Common myeloid progenitor, CD34-positive (primary cell): Measurements from ENCODE around the gene ARHGAP44.

Source experiments
- CTCF ChIA-PET: fragments of 350-600 bp; sonication (Branson Sonifier 250); formaldehyde crosslinking; loops from one replicate; lab custom pipeline; 2021; ENCODE audit warnings: antibody characterized with exemption; lab: Charles Lee
- POLR2A ChIA-PET: fragments of 350-600 bp; sonication (Branson Sonifier 250); formaldehyde crosslinking; loops from one replicate; lab custom pipeline; 2021; ENCODE audit warnings: antibody characterized with exemption; lab: Charles Lee
- DNase-seq, 3 donors: peaks; one replicate each; pipeline versions ENCODE4 v3.0.0 to v3.0.0-alpha.2; 2013
- H3K27ac ChIP-seq, 2 experiments: 1 replicate in 1 of 2; 2 replicates in 1 of 2; pipeline ENCODE4 v1.7.0; 2013; ENCODE audit warnings: inconsistent platforms in 2 of 2, low read length in 2 of 2, mild to moderate bottlenecking in 2 of 2, low read depth in 1 of 2, moderate library complexity in 1 of 2; ENCODE audit not compliant: severe bottlenecking in 2 of 2, insufficient read depth in 1 of 2, poor library complexity in 1 of 2
- H3K27me3 ChIP-seq, 5 experiments: replicated peaks in 2 of 5; 1 replicate in 3 of 5; 2 replicates in 2 of 5; pipeline versions ENCODE4 v1.6.1 to v1.7.0; 2013; ENCODE audit warnings: low read length in 4 of 5, mild to moderate bottlenecking in 2 of 5, moderate library complexity in 2 of 5, inconsistent platforms in 1 of 5; ENCODE audit not compliant: insufficient read depth in 5 of 5, control insufficient read depth in 4 of 5
- H3K36me3 ChIP-seq, 4 experiments: 1 replicate in 2 of 4; 2 replicates in 2 of 4; pipeline versions ENCODE4 v1.6.1 to v1.7.0; 2013; ENCODE audit warnings: low read length in 3 of 4, control low read depth in 1 of 4, mild to moderate bottlenecking in 1 of 4; ENCODE audit not compliant: control insufficient read depth in 4 of 4, insufficient read depth in 4 of 4
- H3K4me1 ChIP-seq, 4 experiments: 1 replicate in 3 of 4; 2 replicates in 1 of 4; pipeline versions ENCODE4 v1.6.1 to v1.7.1; 2013; ENCODE audit warnings: low read length in 3 of 4, mild to moderate bottlenecking in 3 of 4, control low read depth in 1 of 4, inconsistent platforms in 1 of 4, moderate library complexity in 1 of 4; ENCODE audit not compliant: control insufficient read depth in 4 of 4, insufficient read depth in 4 of 4; ENCODE audit errors: control extremely low read depth in 1 of 4
- H3K4me3 ChIP-seq, 7 experiments: 1 replicate in 4 of 7; 2 replicates in 3 of 7; pipeline versions ENCODE4 v1.5.1 to v1.7.0; 2013; ENCODE audit warnings: mild to moderate bottlenecking in 7 of 7, low read length in 6 of 7, moderate library complexity in 6 of 7, inconsistent platforms in 2 of 7, low read depth in 2 of 7, control low read depth in 1 of 7; ENCODE audit not compliant: insufficient read depth in 4 of 7, control insufficient read depth in 1 of 7; ENCODE audit errors: extremely low read depth in 1 of 7
- H3K9me3 ChIP-seq, 5 experiments: 1 replicate in 4 of 5; 2 replicates in 1 of 5; pipeline versions ENCODE4 v1.6.1 to v1.7.1; 2013; ENCODE audit warnings: low read length in 4 of 5, mild to moderate bottlenecking in 2 of 5, inconsistent platforms in 1 of 5, low read depth in 1 of 5, moderate library complexity in 1 of 5; ENCODE audit not compliant: control insufficient read depth in 4 of 5, insufficient read depth in 2 of 5; ENCODE audit errors: control extremely low read depth in 1 of 5
- WGBS: methylation state at CpG from one replicate; pipeline ENCODE4 v1.1.5; 2013; ENCODE audit not compliant: insufficient coverage; 5-methylcytosine and 5-hydroxymethylcytosine counted together

The ARHGAP44 gene

DNA sequence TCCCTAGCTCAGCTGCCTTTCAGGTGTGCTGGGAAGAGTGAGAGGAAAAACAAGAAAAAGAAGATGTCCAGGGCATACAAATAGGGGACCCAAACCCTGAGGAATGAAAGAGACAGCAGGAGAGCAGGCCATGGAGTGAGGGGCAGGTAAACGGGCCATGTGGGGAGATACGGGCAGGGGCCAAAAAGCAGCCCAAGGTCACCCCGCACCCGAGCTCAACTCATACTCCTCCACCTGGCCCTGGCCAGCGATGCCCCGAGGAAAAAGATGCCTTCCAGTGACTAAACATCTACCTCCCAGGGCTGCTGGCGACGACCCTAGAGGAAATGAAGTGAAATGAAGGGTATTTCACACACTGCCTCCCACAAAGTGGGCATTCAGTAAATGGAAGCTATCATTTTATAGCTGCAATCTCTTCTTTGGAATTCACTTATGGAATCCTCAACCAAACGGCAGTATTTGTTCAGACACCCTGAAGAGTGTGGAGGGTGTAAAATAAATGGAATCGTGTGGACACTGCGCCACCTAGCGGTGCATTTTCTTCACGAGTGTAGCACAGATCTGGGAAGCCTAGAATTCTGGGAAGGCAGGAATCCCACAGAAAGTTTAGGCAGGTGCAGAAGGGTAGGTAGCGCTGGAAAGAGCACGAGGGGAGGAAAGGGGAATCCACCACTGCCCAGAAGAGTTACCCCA lies 213.6 kb downstream of the ARHGAP44 start:
- Histone ChIP-seq H3K27me3 (no peaks in the 10 kb centered on the region), H3K4me3 (no peak overlapping the region), H3K36me3 (peaks cover 23 to 88% (median 73%) of the 10 kb centered on the region in 4 experiments), H3K27ac (no peak overlapping the region), H3K4me1 (no peaks in the 10 kb centered on the region), H3K9me3 (no peaks in the 10 kb centered on the region)
- peak; percentile 25 to 48 (median 35) for DNase-seq
- POLR2A ChIA-PET: no interaction called here
- WGBS: 14% methylated on average over 6 of the region's 15 CpGs
- CTCF ChIA-PET: interaction anchor here (1.0 to 4.0 kb wide), 7 partner anchors 10 to 822 kb away, joined by 3 to 23 read pairs (median 3); partner anchors contain the start of gene ELAC2

DNA sequence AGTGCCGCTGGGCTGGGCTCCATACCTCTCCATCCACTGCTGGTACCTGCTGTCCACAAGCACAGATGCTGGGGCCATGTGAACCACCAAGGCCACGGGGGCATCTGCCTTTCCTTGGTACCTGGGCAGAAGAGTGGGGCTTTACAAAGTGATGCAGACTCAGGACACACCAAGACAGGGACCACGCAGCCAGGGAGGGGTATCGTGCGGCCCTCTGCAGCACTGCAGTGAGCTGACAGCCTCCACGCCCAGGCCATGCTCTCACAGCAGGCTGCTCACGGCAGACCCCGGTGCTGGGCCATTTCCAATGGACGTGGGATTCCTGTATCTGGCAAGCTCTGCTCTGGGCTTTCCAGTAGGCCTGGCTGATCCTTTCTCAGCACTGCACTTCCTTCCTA lies 214.2 kb downstream of the ARHGAP44 start:
- WGBS: 95% methylated on average over 9 of the region's 9 CpGs
- H3K4me1 ChIP-seq: no peaks in the 10 kb centered on the region
- H3K4me3 ChIP-seq: no peak overlapping the region
- no peak overlapping the region for H3K27ac ChIP-seq
- DNase-seq: no peak
- no peaks in the 10 kb centered on the region for H3K9me3 ChIP-seq
- H3K27me3 ChIP-seq: no peaks in the 10 kb centered on the region
- peaks cover 21 to 87% (median 72%) of the 10 kb centered on the region in 4 experiments for H3K36me3 ChIP-seq
- CTCF ChIA-PET: interaction anchor here (1.0 to 4.0 kb wide), 8 partner anchors 9 to 823 kb away, joined by 3 to 23 read pairs (median 4); partner anchors contain the start of gene ELAC2
- POLR2A ChIA-PET: no interaction called here

DNA sequence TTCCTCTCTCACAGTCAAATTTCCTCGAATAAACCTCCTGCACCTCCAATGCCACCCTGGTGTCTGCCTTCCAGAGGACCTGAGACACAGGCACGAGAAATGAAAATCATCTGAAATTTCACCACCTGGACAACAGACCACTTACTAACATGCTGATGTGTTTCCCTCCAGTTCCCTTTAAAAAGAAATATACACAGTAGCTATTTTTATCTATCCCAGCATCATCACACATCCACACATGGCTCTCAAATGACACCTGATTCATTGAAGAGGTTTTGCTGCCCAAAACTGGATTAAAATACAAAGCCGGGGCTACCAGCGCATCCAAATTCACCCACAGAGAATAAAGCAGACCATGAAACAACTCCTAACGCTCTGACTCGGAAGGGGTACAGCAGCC lies 214.6 kb downstream of the ARHGAP44 start:
- H3K4me1 ChIP-seq: no peaks in the 10 kb centered on the region
- H3K36me3 ChIP-seq: peaks cover 23 to 87% (median 72%) of the 10 kb centered on the region in 4 experiments
- no peaks in the 10 kb centered on the region for H3K9me3 ChIP-seq
- no peak overlapping the region for H3K27ac ChIP-seq
- ChIA-PET CTCF (interaction anchor here (1.0 to 4.0 kb wide), 9 partner anchors 9 to 748 kb away, joined by 3 to 23 read pairs (median 5); partner anchors contain the start of gene ELAC2), POLR2A (no interaction called here)
- 94% methylated on average over 2 of the region's 6 CpGs for WGBS
- H3K4me3 ChIP-seq: no peak overlapping the region
- no peak for DNase-seq
- H3K27me3 ChIP-seq: no peaks in the 10 kb centered on the region

DNA sequence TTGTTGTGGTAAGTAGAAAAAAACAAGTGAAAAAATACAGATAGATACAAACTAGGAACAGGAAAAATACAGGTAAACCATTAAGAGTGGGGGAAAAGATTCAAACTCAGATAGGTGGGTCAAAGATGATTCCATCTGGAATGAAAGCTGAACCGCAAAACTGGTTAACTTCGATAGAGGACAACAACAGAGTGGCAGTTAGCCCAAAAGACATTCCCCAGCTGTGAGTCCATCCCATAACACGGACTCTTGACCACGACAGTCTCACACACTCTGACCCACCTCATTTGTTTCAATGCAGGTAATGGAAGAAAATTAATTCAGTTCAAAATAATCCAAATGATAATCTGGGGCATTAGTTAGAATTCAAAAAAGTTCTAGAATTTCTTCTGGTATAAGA lies 215.0 kb downstream of the ARHGAP44 start:
- Histone ChIP-seq H3K36me3 (peaks cover 23 to 86% (median 68%) of the 10 kb centered on the region in 4 experiments), H3K9me3 (no peaks in the 10 kb centered on the region)
- POLR2A ChIA-PET: no interaction called here

DNA sequence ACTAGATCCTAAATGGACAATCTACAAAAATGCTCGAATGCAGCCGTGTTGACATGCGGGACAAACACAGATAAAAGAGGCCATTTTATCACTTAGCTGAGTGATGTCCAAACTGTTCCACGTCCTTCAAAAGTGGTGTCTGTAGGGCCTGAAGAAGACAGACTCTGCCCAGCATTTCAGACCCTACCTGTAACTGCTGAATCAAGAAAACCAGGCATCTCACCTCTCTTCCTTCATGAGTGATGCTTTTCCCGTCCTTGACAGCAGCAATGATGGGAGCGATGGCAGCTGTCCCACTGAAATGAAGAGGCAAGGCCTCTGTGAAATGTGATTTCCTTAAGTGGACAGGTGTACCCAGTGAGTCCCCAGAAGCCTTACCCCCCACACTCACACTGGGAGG lies 216.2 kb downstream of the ARHGAP44 start:
- 93% methylated on average over 6 of the region's 6 CpGs for WGBS
- no peak overlapping the region for H3K4me3 ChIP-seq
- no peaks in the 10 kb centered on the region for H3K4me1 ChIP-seq
- no peak for DNase-seq
- ChIA-PET CTCF (interaction anchor here (1.2 to 4.0 kb wide), 3 partner anchors 12 to 750 kb away, joined by 5 to 23 read pairs (median 5); partner anchors contain the start of gene ELAC2), POLR2A (no interaction called here)
- no peaks in the 10 kb centered on the region for H3K27me3 ChIP-seq
- peaks cover 25 to 88% (median 67%) of the 10 kb centered on the region in 4 experiments for H3K36me3 ChIP-seq
- H3K27ac ChIP-seq: no peak overlapping the region
- H3K9me3 ChIP-seq: no peaks in the 10 kb centered on the region

More for the DNA sequence above, 215.0 kb downstream of the ARHGAP44 start:
- 95% methylated on average over 2 of the region's 4 CpGs for WGBS
- no peaks in the 10 kb centered on the region for H3K27me3 ChIP-seq
- no peak for DNase-seq
- CTCF ChIA-PET: interaction anchor here (1.0 to 4.0 kb wide), 9 partner anchors 8 to 749 kb away, joined by 3 to 23 read pairs (median 5); partner anchors contain the start of gene ELAC2
- no peak overlapping the region for H3K4me3 ChIP-seq
- no peaks in the 10 kb centered on the region for H3K4me1 ChIP-seq
- no peak overlapping the region for H3K27ac ChIP-seq

DNA sequence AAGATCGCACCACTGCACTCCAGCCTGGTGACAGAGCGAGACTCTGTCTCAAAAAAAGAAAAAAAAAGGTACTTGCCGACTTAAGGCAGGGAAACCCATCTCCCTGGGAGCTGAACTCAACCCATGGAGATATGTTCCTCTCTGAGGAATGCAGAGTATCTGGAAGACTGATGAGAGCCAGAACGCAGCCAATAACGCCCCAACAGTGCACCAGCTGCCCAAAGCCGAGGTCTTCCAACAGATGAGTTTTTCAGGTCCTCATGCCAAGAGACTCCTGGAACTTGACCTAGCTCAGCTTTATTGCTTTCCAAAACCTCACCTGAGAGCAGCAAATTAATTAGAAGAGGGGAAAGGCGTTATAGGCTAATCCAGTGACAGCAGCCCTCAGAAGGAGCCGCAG lies 219.2 kb downstream of the ARHGAP44 start:
- H3K36me3 ChIP-seq: peaks cover 31 to 90% (median 67%) of the 10 kb centered on the region in 4 experiments
- POLR2A ChIA-PET: no interaction called here
- no peak for DNase-seq
- CTCF ChIA-PET: interaction anchor here (1.1 to 1.4 kb wide), 2 partner anchors 13 to 22 kb away, joined by 3 to 4 read pairs; no protein-coding TSS in a partner anchor
- 100% methylated on average over 8 of the region's 8 CpGs for WGBS
- H3K27ac ChIP-seq: no peak overlapping the region
- no peaks in the 10 kb centered on the region for H3K9me3 ChIP-seq
- no peaks in the 10 kb centered on the region for H3K27me3 ChIP-seq
- H3K4me1 ChIP-seq: no peaks in the 10 kb centered on the region
- no peak overlapping the region for H3K4me3 ChIP-seq

DNA sequence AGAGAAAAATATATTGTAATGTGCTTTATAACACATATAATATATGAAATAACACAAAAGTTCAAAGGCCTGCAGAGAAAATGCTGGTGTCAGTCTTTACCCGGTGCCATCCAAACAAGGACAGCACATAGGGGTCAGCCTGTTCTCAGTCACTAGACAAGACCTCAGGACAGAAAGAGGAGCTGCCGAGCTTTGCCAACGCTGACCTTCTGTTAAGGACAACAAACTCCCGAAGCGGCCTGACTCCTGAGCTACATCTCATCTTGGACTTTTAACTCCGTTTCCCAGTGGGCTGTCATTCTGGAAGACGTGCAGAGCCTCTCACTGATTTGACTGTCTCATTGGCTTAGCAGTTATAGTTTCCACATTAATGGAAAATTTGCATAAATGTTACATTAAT lies 221.7 kb downstream of the ARHGAP44 start:
- CTCF ChIA-PET: interaction anchor here (1.1 to 3.2 kb wide), 2 partner anchors 8 to 22 kb away, joined by 4 to 15 read pairs; no protein-coding TSS in a partner anchor
- Histone ChIP-seq H3K27ac (no peak overlapping the region), H3K27me3 (no peaks in the 10 kb centered on the region), H3K4me1 (no peaks in the 10 kb centered on the region), H3K4me3 (no peak overlapping the region), H3K9me3 (no peaks in the 10 kb centered on the region), H3K36me3 (peaks cover 30 to 90% (median 64%) of the 10 kb centered on the region in 4 experiments)
- POLR2A ChIA-PET: no interaction called here
- WGBS: 96% methylated on average over 5 of the region's 7 CpGs
- no peak for DNase-seq
